T-helper 2 cell treated with Interferon-gamma antibody and Interleukin-4, amounts not matched to agents 5 μg/mL and 100 μg/mL, for 36 hours (primary cell): ENCODE results near the gene ITGB3BP.
A peak's percentile ranks its signal among the peaks of the same experiment; 100 is the strongest.

ENCODE experiments used
- DNase-seq: peaks from one replicate; pipeline ENCODE4 v3.0.0; 2021; ENCODE audit warnings: low spot score
- H3K27ac Mint-ChIP-seq: one replicate; pipeline ENCODE4 v1.8.0; 2021; ENCODE audit warnings: mild to moderate bottlenecking, mixed read lengths
- H3K27me3 Mint-ChIP-seq: one replicate; pipeline ENCODE4 v1.8.0; 2021; ENCODE audit warnings: low read depth, mixed read lengths
- H3K36me3 Mint-ChIP-seq: one replicate; pipeline ENCODE4 v1.8.0; 2021; ENCODE audit warnings: low read depth, mixed read lengths
- H3K4me1 Mint-ChIP-seq: one replicate; pipeline ENCODE4 v1.8.0; 2021; ENCODE audit warnings: low read depth, mixed read lengths
- H3K4me3 Mint-ChIP-seq: one replicate; pipeline ENCODE4 v1.8.0; 2022; ENCODE audit warnings: mild to moderate bottlenecking, moderate library complexity, mixed read lengths
- H3K9me3 Mint-ChIP-seq: one replicate; pipeline ENCODE4 v1.8.0; 2021; ENCODE audit warnings: mixed read lengths

ITGB3BP gene

GRCh38 chr1:63537006-63537405, 14.0 kb upstream of the ITGB3BP start:
- H3K36me3 Mint-ChIP-seq, result peaks cover 9% of the 10 kb centered on the region
- H3K9me3 Mint-ChIP-seq, result no peaks in the 10 kb centered on the region
- no peak for DNase-seq
- no peaks in the 10 kb centered on the region for H3K27me3 Mint-ChIP-seq
- H3K4me1 Mint-ChIP-seq, result no peaks in the 10 kb centered on the region
- H3K4me3 Mint-ChIP-seq, result no peak overlapping the region
- H3K27ac Mint-ChIP-seq, result no peak overlapping the region

GRCh38 chr1:63534406-63534805, 11.4 kb upstream of the ITGB3BP start:
- H3K27me3 Mint-ChIP-seq, result no peaks in the 10 kb centered on the region
- no peak for DNase-seq
- no peak overlapping the region for H3K27ac Mint-ChIP-seq
- peaks cover 9% of the 10 kb centered on the region for H3K36me3 Mint-ChIP-seq
- H3K4me3 Mint-ChIP-seq, result no peak overlapping the region
- H3K4me1 Mint-ChIP-seq, result no peaks in the 10 kb centered on the region
- H3K9me3 Mint-ChIP-seq, result no peaks in the 10 kb centered on the region

- H3K36me3 Mint-ChIP-seq, result peaks cover 9% of the 10 kb centered on the region
- no peaks in the 10 kb centered on the region for H3K27me3 Mint-ChIP-seq
- no peak overlapping the region for H3K4me3 Mint-ChIP-seq
- no peak overlapping the region for H3K27ac Mint-ChIP-seq
- no peak for DNase-seq
- no peaks in the 10 kb centered on the region for H3K9me3 Mint-ChIP-seq
- no peaks in the 10 kb centered on the region for H3K4me1 Mint-ChIP-seq
Measured at GRCh38 chr1:63533931-63534330, 10.9 kb upstream of the ITGB3BP start.

GRCh38 chr1:63532727-63533126, 9.7 kb upstream of the ITGB3BP start:
- H3K36me3 Mint-ChIP-seq, result peaks cover 12% of the 10 kb centered on the region
- H3K27ac Mint-ChIP-seq, result no peak overlapping the region
- no peak overlapping the region for H3K4me3 Mint-ChIP-seq
- no peaks in the 10 kb centered on the region for H3K9me3 Mint-ChIP-seq
- DNase-seq, result no peak
- no peaks in the 10 kb centered on the region for H3K27me3 Mint-ChIP-seq
- no peaks in the 10 kb centered on the region for H3K4me1 Mint-ChIP-seq

GRCh38 chr1:63524201-63524600, 1.2 kb upstream of the ITGB3BP start:
- Mint-ChIP-seq H3K27me3 (no peaks in the 10 kb centered on the region), H3K4me1 (peaks cover 31% of the 10 kb centered on the region), H3K9me3 (no peaks in the 10 kb centered on the region), H3K36me3 (peaks cover 7% of the 10 kb centered on the region), H3K4me3 (peak overlapping the region; percentile 99), H3K27ac (peak overlapping the region; percentile 95)
- no peak for DNase-seq

- Mint-ChIP-seq H3K4me1 (peaks cover 31% of the 10 kb centered on the region), H3K4me3 (peak overlapping the region; percentile 99), H3K27ac (peak overlapping the region; percentile 95), H3K36me3 (peaks cover 7% of the 10 kb centered on the region), H3K27me3 (no peaks in the 10 kb centered on the region), H3K9me3 (no peaks in the 10 kb centered on the region)
- DNase-seq, result no peak
Measured at GRCh38 chr1:63523738-63524137, 713 bp upstream of the ITGB3BP start.

GRCh38 chr1:63516629-63517028, 6.4 kb downstream of the ITGB3BP start:
- Mint-ChIP-seq H3K4me1 (peaks cover 16% of the 10 kb centered on the region), H3K9me3 (no peaks in the 10 kb centered on the region), H3K27me3 (no peaks in the 10 kb centered on the region), H3K36me3 (peaks cover 16% of the 10 kb centered on the region), H3K27ac (no peak overlapping the region), H3K4me3 (no peak overlapping the region)
- no peak for DNase-seq

GRCh38 chr1:63512584-63512983, 10.4 kb downstream of the ITGB3BP start:
- H3K4me3 Mint-ChIP-seq, result no peak overlapping the region
- H3K4me1 Mint-ChIP-seq, result peaks cover 2% of the 10 kb centered on the region
- H3K27me3 Mint-ChIP-seq, result no peaks in the 10 kb centered on the region
- H3K36me3 Mint-ChIP-seq, result peaks cover 19% of the 10 kb centered on the region
- DNase-seq, result no peak
- H3K9me3 Mint-ChIP-seq, result no peaks in the 10 kb centered on the region
- no peak overlapping the region for H3K27ac Mint-ChIP-seq

- Mint-ChIP-seq H3K4me1 (peaks cover 2% of the 10 kb centered on the region), H3K4me3 (no peak overlapping the region), H3K27me3 (no peaks in the 10 kb centered on the region)
Measured at GRCh38 chr1:63509718-63510117, 13.3 kb downstream of the ITGB3BP start.

GRCh38 chr1:63506782-63507181, 16.2 kb downstream of the ITGB3BP start:
- no peak overlapping the region for H3K27ac Mint-ChIP-seq
- H3K9me3 Mint-ChIP-seq, result peaks cover 10% of the 10 kb centered on the region
- no peaks in the 10 kb centered on the region for H3K27me3 Mint-ChIP-seq
- no peak overlapping the region for H3K4me3 Mint-ChIP-seq
- peaks cover 36% of the 10 kb centered on the region for H3K36me3 Mint-ChIP-seq
- peaks cover 3% of the 10 kb centered on the region for H3K4me1 Mint-ChIP-seq
- DNase-seq, result no peak

More at GRCh38 chr1:63509718-63510117, 13.3 kb downstream of the ITGB3BP start:
- Mint-ChIP-seq H3K27ac (no peak overlapping the region), H3K9me3 (peaks cover 5% of the 10 kb centered on the region), H3K36me3 (peaks cover 28% of the 10 kb centered on the region)
- no peak for DNase-seq

GRCh38 chr1:63501256-63501655, 21.8 kb downstream of the ITGB3BP start:
- no peaks in the 10 kb centered on the region for H3K27me3 Mint-ChIP-seq
- H3K4me1 Mint-ChIP-seq, result peaks cover 9% of the 10 kb centered on the region
- peaks cover 38% of the 10 kb centered on the region for H3K36me3 Mint-ChIP-seq
- H3K4me3 Mint-ChIP-seq, result no peak overlapping the region
- H3K9me3 Mint-ChIP-seq, result peaks cover 10% of the 10 kb centered on the region
- peak overlapping the region; percentile 18 for H3K27ac Mint-ChIP-seq
- DNase-seq, result no peak

GRCh38 chr1:63498106-63498505, 24.9 kb downstream of the ITGB3BP start:
- Mint-ChIP-seq H3K4me1 (peaks cover 9% of the 10 kb centered on the region), H3K36me3 (peaks cover 22% of the 10 kb centered on the region)

GRCh38 chr1:63497577-63497976, 25.4 kb downstream of the ITGB3BP start:
- peaks cover 5% of the 10 kb centered on the region for H3K9me3 Mint-ChIP-seq
- peaks cover 9% of the 10 kb centered on the region for H3K4me1 Mint-ChIP-seq

More at GRCh38 chr1:63498106-63498505, 24.9 kb downstream of the ITGB3BP start:
- H3K27ac Mint-ChIP-seq, result no peak overlapping the region
- H3K9me3 Mint-ChIP-seq, result peaks cover 5% of the 10 kb centered on the region
- DNase-seq, result no peak
- no peaks in the 10 kb centered on the region for H3K27me3 Mint-ChIP-seq
- H3K4me3 Mint-ChIP-seq, result no peak overlapping the region

GRCh38 chr1:63487336-63488065, 35.5 kb downstream of the ITGB3BP start:
- DNase-seq, result no peak
- Mint-ChIP-seq H3K4me3 (no peak overlapping the region), H3K4me1 (no peaks in the 10 kb centered on the region), H3K36me3 (peaks cover 6% of the 10 kb centered on the region), H3K9me3 (no peaks in the 10 kb centered on the region), H3K27me3 (no peaks in the 10 kb centered on the region), H3K27ac (no peak overlapping the region)

More at GRCh38 chr1:63497577-63497976, 25.4 kb downstream of the ITGB3BP start:
- Mint-ChIP-seq H3K27me3 (no peaks in the 10 kb centered on the region), H3K36me3 (peaks cover 22% of the 10 kb centered on the region), H3K27ac (no peak overlapping the region), H3K4me3 (no peak overlapping the region)
- no peak for DNase-seq

GRCh38 chr1:63486629-63487028, 36.4 kb downstream of the ITGB3BP start:
- Mint-ChIP-seq H3K4me1 (no peaks in the 10 kb centered on the region), H3K36me3 (peaks cover 6% of the 10 kb centered on the region), H3K4me3 (no peak overlapping the region), H3K9me3 (no peaks in the 10 kb centered on the region), H3K27me3 (no peaks in the 10 kb centered on the region), H3K27ac (no peak overlapping the region)
- no peak for DNase-seq
